Gastrocnemius medialis (tissue), 4 donors: ENCODE measurements around the gene HEATR5A.

Experiments used
- CTCF ChIP-seq, 5 experiments: fragments of 450-650 bp in 3 of 5; fragments of 200-600 bp in 2 of 5; sonication (generic) in 2 of 5; IDR thresholded peaks in 4 of 5; conservative IDR thresholded peaks in 1 of 5; 1 replicate in 4 of 5; 2 replicates in 1 of 5; pipeline ENCODE4 v1.5.1; 2016 to 2019; ENCODE audit warnings: antibody characterized with exemption in 5 of 5, mild to moderate bottlenecking in 3 of 5, moderate library complexity in 3 of 5
- POLR2A ChIP-seq, 2 donors: fragments of 450-650 bp; IDR thresholded peaks; one replicate each; pipeline ENCODE4 v1.6.1; 2017; ENCODE audit warnings: antibody characterized with exemption in 2 of 2, mild to moderate bottlenecking in 2 of 2, moderate library complexity in 2 of 2

DNA sequence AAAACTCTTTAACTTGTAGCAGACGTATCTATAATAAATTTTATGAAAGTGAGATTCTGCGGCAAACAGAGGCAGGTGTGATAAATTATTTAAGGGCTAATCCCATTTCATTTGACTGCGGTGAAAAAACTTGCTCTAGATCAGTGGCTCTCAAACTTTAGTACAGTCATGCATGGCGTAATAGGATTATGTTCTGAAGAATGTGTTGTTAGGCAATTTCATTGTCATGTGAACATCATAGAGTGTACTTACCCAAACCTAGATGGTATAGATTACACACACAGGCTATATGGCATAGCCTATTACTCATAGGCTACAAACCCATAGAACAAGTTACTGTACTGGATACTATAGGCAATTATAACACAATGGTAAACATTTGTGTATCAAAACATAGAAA lies 83.7 kb downstream of the HEATR5A start:
- TF ChIP-seq POLR2A (IDR thresholded peaks at IDR 0.05) (no peak), CTCF (IDR thresholded peaks at IDR 0.05 in 4 of 5, conservative IDR thresholded peaks at IDR 0.05 in 1 of 5) (peak in 1 of 5 experiments; percentile 17)
